Panc1 (cell line): ENCODE results near the gene GRIK4. TPM values are rescaled to one million over a fixed set of nuclear protein-coding genes. Genes with fewer than 3 reads are reported as not detected.

Source experiments
- ATAC-seq: fragments of 200-7000 bp; cut with Tn5 transposase; 2 replicates; pipeline ENCODE4 v1.9.1; 2020; ENCODE audit warnings: mild to moderate bottlenecking, moderate library complexity
- BruUV-seq: library from RNA; stranded (reverse); fragments of 400-500 nt; replicated peaks from 2 replicates; lab custom pipeline; 2021; lab: Mats Ljungman, UMichigan
- CTCF ChIA-PET: fragments of 300-600 bp; sonication (Branson Sonifier 250); formaldehyde crosslinking; loops from one replicate; lab custom pipeline; 2022; ENCODE audit warnings: antibody characterized with exemption; lab: Charles Lee
- POLR2A ChIA-PET: fragments of 300-600 bp; sonication (Branson Sonifier 250); formaldehyde crosslinking; loops from one replicate; lab custom pipeline; 2022; ENCODE audit warnings: antibody characterized with exemption; lab: Charles Lee
- DNase-seq: peaks from one replicate; pipeline ENCODE4 v3.0.0-alpha.2; 2010; ENCODE audit warnings: low read depth, low spot score
- H3K27ac ChIP-seq: 2 replicates; pipeline ENCODE4 v1.5.1; 2011; ENCODE audit warnings: mild to moderate bottlenecking, low read length, inconsistent platforms
- H3K27me3 ChIP-seq: fragments of 200-500 bp; sonication (Bioruptor generic); 2 replicates; pipeline ENCODE4 v1.6.0; 2014; ENCODE audit warnings: low read length, inconsistent platforms; ENCODE audit not compliant: control insufficient read depth, insufficient read depth
- H3K36me3 ChIP-seq: fragments of 200-500 bp; sonication (Bioruptor generic); 2 replicates; pipeline ENCODE4 v1.5.1; 2014; ENCODE audit warnings: inconsistent platforms, mild to moderate bottlenecking, low read length, moderate library complexity; ENCODE audit not compliant: control insufficient read depth, insufficient read depth
- H3K4me1 ChIP-seq: 2 replicates; pipeline ENCODE4 v1.5.1; 2011; ENCODE audit warnings: inconsistent platforms, mild to moderate bottlenecking, low read length, moderate library complexity; ENCODE audit not compliant: control insufficient read depth, insufficient read depth
- H3K4me3 ChIP-seq, 2 experiments: 2 replicates each; pipeline ENCODE4 v1.5.1; 2011 to 2012; ENCODE audit warnings: low read depth in 2 of 2, low read length in 2 of 2, mild to moderate bottlenecking in 2 of 2, inconsistent platforms in 1 of 2, moderate library complexity in 1 of 2
- H3K9me3 ChIP-seq: fragments of 200-500 bp; sonication (Bioruptor generic); 2 replicates; pipeline ENCODE4 v1.5.1; 2014; ENCODE audit warnings: low read depth, mild to moderate bottlenecking, inconsistent platforms, low read length, moderate library complexity; ENCODE audit not compliant: control insufficient read depth, insufficient read depth
- CTCF ChIP-seq: fragments of 450-650 bp; IDR thresholded peaks from 2 replicates; pipeline ENCODE4 v1.5.1; 2017; ENCODE audit warnings: mild to moderate bottlenecking
- POLR2AphosphoS5 ChIP-seq: IDR thresholded peaks from 2 replicates; pipeline ENCODE4 v1.6.1; 2012; ENCODE audit warnings: mild to moderate bottlenecking, low read depth, low read length, moderate library complexity
- REST ChIP-seq, 2 experiments: IDR thresholded peaks; 2 replicates each; pipeline ENCODE4 v1.6.1; 2011 to 2012; ENCODE audit warnings: low read depth in 2 of 2, control low read depth in 1 of 2, low read length in 1 of 2, mild to moderate bottlenecking in 1 of 2, moderate library complexity in 1 of 2; ENCODE audit not compliant: insufficient read depth in 1 of 2
- SIN3A ChIP-seq: IDR thresholded peaks from 2 replicates; pipeline ENCODE4 v1.6.1; 2012; ENCODE audit warnings: low read depth, mild to moderate bottlenecking, low read length, moderate library complexity, borderline replicate concordance; ENCODE audit not compliant: insufficient read depth
- TCF7L2 ChIP-seq: IDR thresholded peaks from 2 replicates; pipeline ENCODE4 v1.6.1; 2011; ENCODE audit warnings: mild to moderate bottlenecking, low read depth, low read length, inconsistent platforms
- in situ Hi-C: cut with HindIII; loops from 2 replicates; pipeline ENCODE4 v1.10.0; 2016; ENCODE audit warnings: low sequenced_read_pairs, low pct_unique_long_range_greater_than_20kb
- intact Hi-C: fragments of 100-400 bp; cut with micrococcal nuclease; formaldehyde crosslinking; loops from one replicate; pipeline ENCODE4 v1.10.0; 2022; ENCODE audit not compliant: unreplicated experiment
- total RNA-seq: library from RNA; stranded (reverse); gene quantifications from one replicate; pipeline ENCODE4 v1.2.1, GENCODE V29; 2021; ENCODE audit not compliant: unreplicated experiment

The GRIK4 gene
- total RNA-seq, 1 experiment from 2014 or later = 0.62 TPM

GRCh38 chr11:120517801-120518291 lies 6.3 kb downstream of the GRIK4 start:
- Histone ChIP-seq H3K36me3 (no peaks in the 10 kb centered on the region), H3K4me1 (no peaks in the 10 kb centered on the region; the same call in 1 of the 2 replicates), H3K27ac (no peak overlapping the region), H3K4me3 (no peak overlapping the region), H3K9me3 (no peaks in the 10 kb centered on the region), H3K27me3 (no peaks in the 10 kb centered on the region)
- POLR2A ChIA-PET = no interaction called here
- no peak for ATAC-seq
- intact Hi-C loops = loop anchor here (5.0 to 10.0 kb wide), 2 partner anchors 279 to 597 kb away; no protein-coding TSS in a partner anchor
- in situ Hi-C loops = no loop called here
- no peak for DNase-seq
- TF ChIP-seq SIN3A = no peak
- no peak for TF ChIP-seq TCF7L2
- TF ChIP-seq REST (IDR thresholded peaks at IDR 0.05; ENCODE audit: insufficient read depth in 1 of 2, low read depth in 2 of 2, low read length in 1 of 2) = no peak
- TF ChIP-seq CTCF = no peak
- TF ChIP-seq POLR2AphosphoS5 = no peak
- CTCF ChIA-PET = no interaction called here
- BruUV-seq = no TSS peak

GRCh38 chr11:120518356-120518755 lies 6.8 kb downstream of the GRIK4 start:
- intact Hi-C loops (loop anchor here (5.0 to 10.0 kb wide), 2 partner anchors 279 to 596 kb away; no protein-coding TSS in a partner anchor), in situ Hi-C loops (no loop called here)
- Histone ChIP-seq H3K36me3 (no peaks in the 10 kb centered on the region), H3K4me1 (no peaks in the 10 kb centered on the region; the same call in 1 of the 2 replicates), H3K9me3 (no peaks in the 10 kb centered on the region), H3K27ac (no peak overlapping the region), H3K4me3 (no peak overlapping the region), H3K27me3 (no peaks in the 10 kb centered on the region)
- CTCF ChIA-PET = no interaction called here
- POLR2A ChIA-PET = no interaction called here
- no peak for DNase-seq
- TF ChIP-seq SIN3A (no peak), CTCF (no peak), REST (IDR thresholded peaks at IDR 0.05; ENCODE audit: insufficient read depth in 1 of 2, low read depth in 2 of 2, low read length in 1 of 2) (no peak), TCF7L2 (no peak), POLR2AphosphoS5 (no peak)
- ATAC-seq = no peak
- no TSS peak for BruUV-seq
